OCI-M2 (cell line): ENCODE data around the gene ROMO1.
A peak's percentile ranks its signal among the peaks of the same experiment; 100 is the strongest.
"Not testable (repeated sequence)": the region's sequence is repeated elsewhere in the genome, so short reads cannot be mapped to it uniquely, and the experiment has no call there.

ENCODE experiments used
- DNase-seq: peaks from one replicate; lab custom pipeline; 2025; ENCODE audit not compliant: unreplicated experiment; lab: John Stamatoyannopoulos, UW

The ROMO1 gene

GRCh38 chr20:35729836-35730582, 30.8 kb downstream of the ROMO1 start:
- no peak for DNase-seq

- DNase-seq: no peak
Observed at GRCh38 chr20:35730583-35731468, 31.6 kb downstream of the ROMO1 start.

- DNase-seq: no peak
Observed at GRCh38 chr20:35731469-35731788, 32.2 kb downstream of the ROMO1 start.

- no peak for DNase-seq
Observed at GRCh38 chr20:35731862-35732643, 32.8 kb downstream of the ROMO1 start.

DNA sequence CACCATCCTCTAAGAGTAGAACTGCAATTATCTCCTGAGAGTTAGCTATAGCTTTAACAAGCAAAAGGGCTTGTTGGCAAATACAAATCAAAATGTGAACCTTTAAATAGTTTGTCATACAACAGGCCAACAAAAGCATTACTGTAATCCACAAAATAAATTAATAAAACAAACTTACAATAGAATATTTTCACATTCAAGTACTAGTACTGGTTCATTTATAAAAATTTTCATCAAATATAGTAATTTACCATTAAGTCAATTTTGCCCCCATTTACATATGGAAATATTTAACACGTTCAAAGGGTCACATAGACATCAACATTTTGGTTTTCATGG, 33.4 kb downstream of the ROMO1 start:
- DNase-seq: no peak

- no peak for DNase-seq
Observed at GRCh38 chr20:35734374-35734773, 35.2 kb downstream of the ROMO1 start.

- DNase-seq: no peak
Observed at GRCh38 chr20:35734777-35735649, 35.8 kb downstream of the ROMO1 start.

DNA sequence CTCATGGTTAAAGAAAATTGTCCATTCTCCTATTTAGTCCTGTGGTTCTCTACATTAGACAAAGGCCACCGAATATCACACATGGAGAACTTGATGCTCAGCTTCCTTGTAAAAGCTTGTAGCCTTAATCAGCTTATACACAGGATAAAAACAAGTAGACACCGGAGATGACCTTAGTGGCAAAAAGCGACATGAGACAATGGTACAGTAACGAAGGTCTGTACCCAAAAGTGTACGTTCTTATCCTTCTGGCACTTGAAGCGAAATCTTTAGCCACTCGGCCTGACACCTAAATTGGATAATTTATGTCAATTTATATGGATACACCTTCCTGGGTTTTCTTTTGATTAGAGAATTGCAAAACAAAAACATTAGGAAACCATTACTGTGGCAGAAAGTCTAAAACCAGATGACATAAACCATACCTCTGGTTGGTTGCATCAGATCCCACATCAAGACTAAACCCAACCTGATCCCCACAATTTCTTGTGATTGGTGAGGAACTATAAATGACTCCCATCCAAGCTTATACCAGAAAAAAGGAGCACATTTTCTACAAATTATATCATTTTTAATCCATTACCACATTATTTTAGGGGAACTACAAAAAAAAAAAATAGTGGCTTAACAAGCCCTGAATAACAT, 36.7 kb downstream of the ROMO1 start:
- no peak for DNase-seq

- no peak for DNase-seq
Observed at GRCh38 chr20:35737865-35738333, 38.7 kb downstream of the ROMO1 start.

GRCh38 chr20:35738410-35739179, 39.4 kb downstream of the ROMO1 start:
- DNase-seq: no peak

DNA sequence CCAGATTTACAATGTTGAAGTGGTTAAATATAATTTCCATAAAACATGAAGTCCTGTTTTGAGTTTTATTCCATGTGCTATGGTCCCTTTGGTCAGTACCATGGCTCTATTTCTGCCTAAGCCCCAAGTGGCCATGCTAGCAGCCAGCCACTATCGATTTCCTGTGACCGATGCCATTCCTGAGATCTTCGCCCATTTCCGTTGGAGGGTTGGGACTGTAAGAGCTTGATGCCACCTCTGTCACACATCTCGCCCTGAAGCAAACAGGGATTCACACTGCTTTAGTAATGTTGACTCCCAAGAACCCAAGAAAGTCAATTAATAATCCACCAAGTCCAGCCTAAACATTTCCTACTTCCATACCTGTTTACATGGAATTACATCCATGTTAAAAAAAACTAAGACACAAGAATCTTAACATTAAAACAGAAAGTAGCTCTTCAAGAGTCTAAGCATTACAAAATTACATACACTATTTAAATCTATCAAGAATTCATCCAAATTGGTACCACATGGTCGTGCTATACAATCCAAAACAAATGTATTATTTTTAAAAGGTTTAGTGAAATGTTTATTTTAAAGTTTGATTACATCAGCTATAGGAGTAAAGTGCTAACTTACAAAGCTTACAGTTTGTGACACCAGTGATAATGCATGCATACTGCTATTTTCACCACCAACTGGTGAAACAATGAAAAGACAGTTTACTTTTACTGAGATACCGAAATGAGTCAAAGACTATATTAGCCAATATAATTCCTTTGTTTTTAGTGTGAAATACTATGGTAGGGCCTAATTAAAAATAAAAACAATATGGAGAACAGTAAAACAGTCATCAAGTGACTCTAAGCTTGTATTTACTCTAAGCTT, 40.3 kb downstream of the ROMO1 start:
- no peak for DNase-seq

DNA sequence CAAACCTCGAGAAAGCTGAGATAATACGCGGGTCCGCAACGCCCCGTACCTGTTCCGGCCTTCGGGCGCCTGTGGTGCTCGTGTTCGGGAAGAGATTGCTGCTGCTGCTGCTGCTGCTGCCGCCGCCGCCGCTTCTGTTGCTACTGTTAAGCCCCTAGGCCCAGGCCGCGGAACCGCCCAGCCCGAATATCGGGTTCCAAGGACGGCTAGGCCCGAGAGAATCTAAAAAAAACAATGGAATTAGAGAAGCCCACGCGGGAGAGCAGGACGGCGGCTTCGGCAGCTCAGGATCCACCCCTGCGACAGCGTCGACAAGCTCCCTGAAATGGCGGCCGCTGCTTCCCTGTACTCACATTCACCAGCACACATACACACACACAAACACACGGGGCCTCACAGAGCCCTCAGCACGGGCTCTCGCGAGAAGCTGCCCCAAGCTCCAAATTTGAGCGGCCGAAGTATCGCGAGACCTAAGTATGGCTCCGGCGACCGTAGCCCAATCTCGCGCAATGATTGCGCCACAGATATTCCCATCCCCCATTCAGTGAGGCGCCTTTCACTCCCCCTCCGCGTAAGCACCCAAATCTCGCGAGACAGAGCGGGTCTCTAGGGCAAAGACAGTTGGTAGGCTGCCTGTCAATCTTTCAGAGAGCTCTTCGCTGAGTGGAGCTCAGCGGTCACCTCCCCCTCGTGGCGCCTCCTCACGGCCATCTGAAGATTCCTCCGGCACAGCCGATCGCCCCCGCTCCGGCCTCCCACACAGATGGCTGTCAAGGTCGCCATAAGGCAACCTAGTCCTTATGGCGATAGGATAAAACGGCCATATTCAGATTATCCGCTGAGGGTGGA, 42.9 kb downstream of the ROMO1 start, which contains the start of gene RBM39:
Gene RBM39, minus strand, starts transcription at position 369 of the 849 bp plus-strand sequence. CDS start 1,386 bp downstream, outside the sequence.
- DNase-seq: peak; percentile 98

GRCh38 chr20:35742741-35743523, 43.7 kb downstream of the ROMO1 start:
- peak; percentile 23 for DNase-seq

DNA sequence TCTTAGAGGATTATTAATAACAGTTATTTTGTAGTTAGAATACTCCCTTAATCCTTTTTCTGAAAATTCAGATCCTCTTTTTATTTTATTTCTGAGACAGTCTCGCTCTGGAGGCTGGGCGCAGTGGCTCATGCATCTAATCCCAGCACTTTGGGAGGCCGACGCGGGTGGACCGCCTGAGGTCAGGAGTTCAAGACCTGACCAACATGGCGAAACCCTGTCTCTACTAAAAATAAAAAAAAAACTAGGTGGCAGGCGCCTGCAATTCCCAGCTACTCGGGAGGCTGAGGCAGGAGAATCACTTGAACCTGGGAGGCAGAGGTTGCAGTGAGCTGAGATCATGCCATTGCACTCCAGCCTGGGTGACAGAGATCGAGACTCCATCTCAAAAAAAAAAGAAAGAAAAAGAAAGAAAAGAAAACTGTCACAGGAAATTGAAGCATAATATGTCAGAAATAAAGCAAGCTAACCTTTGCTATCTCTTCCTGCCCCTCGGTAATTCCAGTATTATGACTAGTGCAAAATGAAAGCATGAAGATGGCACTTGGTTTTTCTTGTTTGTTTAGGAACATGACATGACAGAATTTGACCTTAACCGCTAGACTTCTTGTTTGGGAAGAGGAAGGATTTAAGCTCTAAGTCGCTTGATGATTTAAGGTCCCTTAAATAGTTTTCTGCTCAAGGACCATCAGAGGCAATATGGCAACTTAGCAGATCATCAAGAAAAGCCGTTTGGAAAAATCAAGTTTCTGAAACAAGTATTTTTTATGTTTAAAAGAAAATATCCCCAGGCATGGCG, 44.7 kb downstream of the ROMO1 start:
- DNase-seq: no peak

- not testable (repeated sequence) for DNase-seq
Observed at GRCh38 chr20:35744492-35744841, 45.3 kb downstream of the ROMO1 start.
